ENCODE results near the gene CMAS. TPM values are rescaled to one million over a fixed set of nuclear protein-coding genes. Genes with fewer than 3 reads are reported as not detected.

Gene CMAS
- total RNA-seq, 1 experiment from 2014 or later = 62.5 TPM

Other genes with a start within 250 kb of the CMAS start
- 0.02 and 0.17 TPM in 2 replicates for gene ABCC9, start 104.8 kb upstream of the CMAS start, total RNA-seq (2014; rRNA removed; shearing (Covaris generic))

Measured in A172 (cell line).